Loucy (cell line): ENCODE results near the gene PAFAH1B1.

Experiments
- CTCF ChIP-seq: fragments of 200-600 bp; sonication (generic); conservative IDR thresholded peaks from 2 replicates; pipeline ENCODE4 v1.5.1; 2014; ENCODE audit warnings: mild to moderate bottlenecking, antibody characterized with exemption, low read length
- EZH2phosphoT487 ChIP-seq: fragments of 200-600 bp; IDR thresholded peaks from 2 replicates; pipeline ENCODE4 v1.6.1; 2018; ENCODE audit warnings: antibody characterized with exemption, mild to moderate bottlenecking, moderate library complexity, borderline replicate concordance

- TF ChIP-seq CTCF (no peak), EZH2phosphoT487 (no peak)
These were observed 120.4 kb downstream of the PAFAH1B1 start for GRCh38 chr17:2713881-2714280.
